HFF-Myc (cell line): ENCODE data around the gene PABPN1.
A peak's percentile ranks its signal among the peaks of the same experiment; 100 is the strongest.

Experiments
- DNase-seq: peaks from one replicate; pipeline ENCODE4 v3.0.0-alpha.2; 2011; ENCODE audit warnings: low read depth; ENCODE audit errors: extremely low read depth
- H3K4me3 ChIP-seq: replicated peaks from 2 replicates; pipeline ENCODE4 v1.5.1; 2011; ENCODE audit warnings: low read depth, mild to moderate bottlenecking, control low read depth, low read length
- CTCF ChIP-seq: IDR thresholded peaks from 2 replicates; pipeline ENCODE4 v1.5.1; 2012; ENCODE audit warnings: mild to moderate bottlenecking, low read depth, low read length, control low read depth; ENCODE audit errors: missing control alignments

PABPN1 gene

GRCh38 chr14:23285530-23286019 is 35.7 kb upstream of the PABPN1 start:
- TF ChIP-seq CTCF = no peak
- DNase-seq = no peak
- H3K4me3 ChIP-seq = peak overlapping the region; percentile 89

GRCh38 chr14:23286020-23286901 is 35.0 kb upstream of the PABPN1 start, which contains the start of gene HOMEZ:
Gene HOMEZ (minus strand): TSS chr14:23286132. CDS start chr14:23285952, 180 bp downstream.
- no peak for TF ChIP-seq CTCF
- DNase-seq = peak; percentile 92
- peak within 1 kb of the TSS; percentile 89 for H3K4me3 ChIP-seq

- no peak for DNase-seq
- TF ChIP-seq CTCF = no peak
- H3K4me3 ChIP-seq = peak overlapping the region; percentile 89
These were observed 34.3 kb upstream of the PABPN1 start for GRCh38 chr14:23286902-23287479.

- TF ChIP-seq CTCF = peak; percentile 88
- H3K4me3 ChIP-seq = no peak overlapping the region
- no peak for DNase-seq
These were observed 26.3 kb upstream of the PABPN1 start for GRCh38 chr14:23294734-23295561.

- H3K4me3 ChIP-seq = no peak overlapping the region
- TF ChIP-seq CTCF = no peak
- no peak for DNase-seq
These were observed 25.1 kb upstream of the PABPN1 start for GRCh38 chr14:23296012-23296777.

- TF ChIP-seq CTCF = no peak
- no peak for DNase-seq
- H3K4me3 ChIP-seq = no peak overlapping the region
These were observed 24.2 kb upstream of the PABPN1 start for GRCh38 chr14:23297096-23297495.
